KOPT-K1 (cell line): ENCODE results near the gene GFM1.

Source experiments
- H3K27ac ChIP-seq: fragments of 200-600 bp; sonication (generic); 2 replicates; pipeline ENCODE4 v1.5.1; 2016; ENCODE audit warnings: antibody characterized with exemption, mild to moderate bottlenecking, low read depth, low read length; ENCODE audit not compliant: poor library complexity, severe bottlenecking
- H3K36me3 ChIP-seq: fragments of 200-600 bp; sonication (generic); 2 replicates; pipeline ENCODE4 v1.5.1; 2017; ENCODE audit warnings: antibody characterized with exemption, mild to moderate bottlenecking, low read length, moderate library complexity; ENCODE audit not compliant: insufficient read depth
- H3K9me3 ChIP-seq: fragments of 200-600 bp; sonication (generic); 2 replicates; pipeline ENCODE4 v1.5.1; 2017; ENCODE audit warnings: antibody characterized with exemption, low read length, mild to moderate bottlenecking; ENCODE audit not compliant: insufficient read depth, poor library complexity, severe bottlenecking

GFM1 gene

DNA sequence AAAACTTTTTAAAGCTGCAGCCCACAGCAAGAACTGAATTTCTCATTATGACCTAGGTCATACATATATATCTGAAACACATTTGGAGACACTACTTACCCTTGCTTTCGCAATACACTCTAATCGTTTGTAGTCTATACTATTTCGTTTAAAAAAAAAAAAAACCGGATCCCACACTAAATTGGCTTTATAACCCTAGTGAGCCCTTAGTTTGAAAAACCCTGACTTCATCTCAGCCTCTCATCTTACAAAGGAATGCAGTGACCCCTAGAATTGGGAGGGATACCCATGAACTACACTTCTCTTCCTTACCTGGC lies 83.7 kb downstream of the GFM1 start:
- Histone ChIP-seq H3K9me3 (no peaks in the 10 kb centered on the region), H3K27ac (no peak overlapping the region), H3K36me3 (no peaks in the 10 kb centered on the region)

DNA sequence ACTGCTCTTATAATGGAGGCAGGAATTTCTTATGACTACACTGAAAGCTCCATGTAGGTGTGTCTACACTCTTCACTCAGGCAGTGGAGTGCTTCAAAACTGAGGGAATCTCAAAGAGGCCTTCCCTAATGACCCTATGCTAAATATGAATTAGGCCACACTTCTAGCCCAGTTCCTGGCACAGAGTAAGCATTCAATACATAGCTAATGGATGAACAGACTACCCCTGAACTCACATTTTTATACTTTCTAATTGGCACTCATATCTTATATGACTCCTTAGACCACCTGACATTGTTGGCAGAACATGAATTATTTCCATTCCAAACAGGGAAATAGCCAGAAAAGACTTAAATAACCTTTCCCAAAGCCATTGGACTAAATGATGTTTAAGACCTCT lies 84.5 kb downstream of the GFM1 start:
- H3K27ac ChIP-seq = no peak overlapping the region
- no peaks in the 10 kb centered on the region for H3K36me3 ChIP-seq

DNA sequence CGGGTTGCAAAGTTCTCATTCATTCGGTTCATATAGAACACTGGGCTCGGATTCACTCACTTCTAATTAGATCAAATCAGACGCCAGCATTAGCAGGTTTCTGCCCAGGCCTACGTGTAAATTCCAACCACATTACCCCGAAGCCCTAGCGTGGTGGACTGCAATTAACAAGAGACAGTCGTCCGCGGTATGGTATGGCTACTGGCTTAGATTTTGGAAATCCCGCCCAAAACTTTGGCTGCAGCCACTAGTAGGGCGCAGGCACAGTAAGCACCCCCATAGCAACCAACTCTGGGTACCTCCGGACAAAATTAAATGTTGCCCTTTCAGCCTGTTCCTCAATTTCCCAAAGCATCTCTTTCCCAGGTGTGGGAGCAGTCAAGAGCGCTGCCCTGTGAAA lies 87.2 kb downstream of the GFM1 start:
- Histone ChIP-seq H3K27ac (no peak overlapping the region), H3K36me3 (no peaks in the 10 kb centered on the region), H3K9me3 (peaks cover 6% of the 10 kb centered on the region)

More for the DNA sequence above, 84.5 kb downstream of the GFM1 start:
- no peaks in the 10 kb centered on the region for H3K9me3 ChIP-seq

DNA sequence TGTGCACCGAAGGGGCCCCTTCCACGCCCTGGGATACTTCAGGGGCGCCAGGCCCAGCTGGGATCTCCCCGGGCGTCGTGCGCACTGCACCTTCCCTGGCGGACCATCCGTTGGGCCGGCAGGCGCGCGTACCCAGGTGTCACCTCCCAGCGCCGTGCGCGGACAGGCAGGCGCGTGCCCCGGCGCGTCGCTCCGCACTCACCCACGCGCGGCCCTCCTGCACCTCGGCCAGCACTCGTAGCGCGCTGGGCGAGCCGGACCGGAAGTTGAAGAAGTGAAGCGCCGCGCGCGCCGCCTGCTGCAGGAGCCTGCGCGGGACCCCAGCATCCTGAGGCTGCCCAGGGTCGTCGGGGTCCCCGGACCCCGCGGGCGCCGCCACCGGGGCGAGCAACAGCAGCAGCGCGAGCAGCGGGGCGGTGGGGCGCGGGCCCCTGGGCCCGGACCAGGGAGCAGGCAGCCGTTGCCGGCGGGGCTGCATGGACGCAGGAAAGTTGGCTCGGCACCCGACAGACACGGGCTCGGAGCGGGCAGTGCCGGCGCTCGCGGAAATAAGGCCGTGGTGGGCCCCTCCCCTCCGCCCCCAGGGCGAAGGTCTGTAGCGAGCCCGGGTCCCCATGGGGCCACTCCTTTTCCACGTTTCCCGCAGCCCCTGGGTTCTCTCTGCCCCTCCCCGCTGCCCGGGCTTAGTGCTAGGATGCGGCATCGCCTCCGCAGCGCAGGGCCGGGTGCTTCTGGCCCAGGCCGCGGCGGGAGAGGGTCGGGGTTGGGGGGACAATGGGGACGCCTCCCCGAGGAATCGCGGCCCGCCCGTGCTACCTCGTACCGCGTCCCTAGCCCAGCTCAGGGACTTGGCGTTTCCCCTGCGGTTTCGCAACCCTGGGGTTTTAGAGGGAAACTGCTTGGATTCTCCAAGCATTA lies 87.9 kb downstream of the GFM1 start, which contains the start of gene RARRES1:
Gene RARRES1 (minus strand): TSS at position 520 of the 918 bp plus-strand sequence. CDS start 42 bp downstream, at position 478.
- Histone ChIP-seq H3K9me3 (peaks cover 6% of the 10 kb centered on the region), H3K36me3 (no peaks in the 10 kb centered on the region), H3K27ac (no peak within 1 kb of the TSS)

DNA sequence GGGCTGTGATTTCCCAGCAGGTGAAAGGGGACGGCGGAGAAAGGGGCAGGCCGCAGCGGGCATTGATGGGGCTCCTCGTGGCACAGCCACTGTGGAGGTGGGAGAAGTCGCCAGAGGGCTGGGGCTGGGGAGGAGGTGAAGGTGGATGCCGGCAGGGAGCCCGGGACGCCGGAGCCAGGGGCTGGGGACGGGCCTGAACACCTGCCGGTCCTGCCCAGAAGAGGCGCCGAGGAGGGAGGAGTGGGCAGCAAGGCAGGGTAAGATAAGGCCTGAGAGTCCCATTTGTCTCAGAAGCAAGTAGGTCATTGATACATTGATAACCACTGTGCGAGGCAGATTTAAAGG lies 88.5 kb downstream of the GFM1 start:
- H3K36me3 ChIP-seq = no peaks in the 10 kb centered on the region
- H3K9me3 ChIP-seq = peaks cover 6% of the 10 kb centered on the region
- H3K27ac ChIP-seq = no peak overlapping the region

DNA sequence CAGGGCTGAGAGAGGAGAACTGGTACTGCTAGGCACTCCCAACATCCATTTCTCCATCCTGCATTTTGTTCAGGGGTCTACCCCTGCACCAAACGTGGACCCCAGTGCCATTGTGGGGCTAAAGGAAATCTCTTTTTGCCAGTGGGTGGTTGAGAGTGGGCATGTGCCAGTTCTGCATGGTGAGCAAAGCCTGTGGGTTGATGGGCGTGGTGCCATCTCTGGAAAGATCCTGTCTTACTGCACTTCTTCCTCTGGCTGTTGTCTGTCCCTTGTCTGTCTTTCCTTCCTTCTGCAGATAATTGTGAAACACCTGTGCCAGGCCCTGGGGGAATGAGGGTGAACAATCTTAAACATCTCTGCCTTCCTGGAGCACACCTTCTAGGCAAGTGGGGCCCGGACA lies 89.3 kb downstream of the GFM1 start:
- peaks cover 6% of the 10 kb centered on the region for H3K9me3 ChIP-seq
- H3K27ac ChIP-seq = no peak overlapping the region
- H3K36me3 ChIP-seq = no peaks in the 10 kb centered on the region

DNA sequence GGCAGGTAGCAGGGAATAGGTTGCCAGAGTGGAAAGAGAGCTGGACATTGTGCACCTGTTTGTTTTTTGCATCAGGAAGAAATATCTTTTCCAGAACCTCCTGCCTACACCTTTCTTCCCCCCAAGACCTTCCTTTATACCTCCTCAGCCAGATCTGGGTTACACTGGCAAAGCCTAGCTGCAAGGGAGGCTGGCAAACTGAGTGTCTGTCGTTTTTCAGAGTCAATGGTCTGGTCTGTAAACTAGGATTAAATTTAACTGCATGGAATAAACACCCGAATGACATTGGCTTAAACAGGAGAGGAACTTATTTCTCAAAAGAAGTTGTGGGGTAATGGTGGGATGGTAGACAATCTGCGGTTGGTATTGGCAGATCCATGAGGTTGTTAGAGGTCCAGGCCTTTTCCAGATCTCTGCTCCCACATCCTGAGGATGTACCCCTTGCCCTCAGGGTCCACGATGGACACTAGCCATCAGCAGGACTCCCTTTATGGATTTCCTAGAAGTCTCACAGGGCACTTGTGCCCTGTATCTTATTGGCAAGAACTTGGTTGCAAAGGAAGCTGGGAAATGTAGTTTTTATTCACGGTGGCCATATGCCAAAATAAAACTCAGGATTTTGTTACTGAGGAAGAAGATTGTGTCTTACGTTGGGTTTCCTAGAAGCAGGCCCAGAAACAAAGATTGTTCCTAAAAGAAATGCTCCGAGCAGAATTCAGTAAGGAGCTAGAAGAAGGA lies 91.1 kb downstream of the GFM1 start:
- Histone ChIP-seq H3K36me3 (no peaks in the 10 kb centered on the region), H3K27ac (no peak overlapping the region), H3K9me3 (peaks cover 6% of the 10 kb centered on the region)

DNA sequence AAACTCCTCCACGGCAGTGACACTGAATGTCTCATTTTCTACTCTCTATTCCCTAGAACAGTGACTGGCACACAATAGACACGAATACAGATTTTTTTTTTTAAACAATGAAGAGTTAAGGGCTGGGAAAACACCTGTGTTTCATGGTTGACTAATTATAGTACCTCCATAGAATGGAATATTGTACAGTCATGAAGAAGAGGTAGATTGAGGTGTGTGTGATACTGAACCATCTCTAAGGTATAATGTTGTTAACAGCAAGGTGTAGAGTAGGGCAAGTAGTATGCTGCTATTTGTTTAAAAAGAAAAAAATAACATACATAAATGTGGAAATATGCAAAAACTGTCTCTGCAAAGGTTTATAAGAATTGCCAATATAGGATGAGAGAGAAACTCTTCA lies 93.1 kb downstream of the GFM1 start:
- Histone ChIP-seq H3K36me3 (no peaks in the 10 kb centered on the region), H3K9me3 (peaks cover 6% of the 10 kb centered on the region), H3K27ac (no peak overlapping the region)

DNA sequence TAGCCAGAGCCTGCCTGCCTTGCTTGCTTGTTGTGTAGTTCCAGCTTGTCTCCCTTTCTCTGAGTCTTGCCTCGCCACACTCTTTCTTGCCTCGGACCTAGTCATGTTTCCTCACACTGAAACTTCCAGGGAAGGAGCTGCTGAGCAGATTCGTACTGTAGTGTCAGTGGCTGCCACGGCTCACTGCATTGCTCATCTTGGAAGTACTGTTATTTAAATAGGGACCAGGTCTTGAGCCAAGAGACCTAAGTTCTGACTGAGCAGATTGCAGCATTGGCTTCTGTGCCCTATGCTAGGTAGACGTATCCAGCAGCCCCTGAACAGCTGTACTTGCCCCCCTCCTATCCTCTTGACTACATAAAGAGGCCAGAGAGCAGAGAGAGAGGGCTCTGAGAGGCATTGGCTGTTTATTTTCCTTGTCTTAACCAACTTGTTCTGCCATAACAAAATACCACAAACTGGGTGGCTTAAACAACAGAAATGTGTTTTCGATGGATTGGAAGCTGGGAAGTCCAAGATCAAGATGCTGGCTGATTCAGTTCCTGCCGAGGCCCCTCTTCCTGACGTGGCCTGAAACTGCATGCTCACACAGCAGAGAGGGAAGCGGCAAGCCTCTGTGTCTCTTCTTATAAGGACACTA lies 93.8 kb downstream of the GFM1 start:
- Histone ChIP-seq H3K27ac (no peak overlapping the region), H3K36me3 (no peaks in the 10 kb centered on the region), H3K9me3 (peaks cover 6% of the 10 kb centered on the region)

DNA sequence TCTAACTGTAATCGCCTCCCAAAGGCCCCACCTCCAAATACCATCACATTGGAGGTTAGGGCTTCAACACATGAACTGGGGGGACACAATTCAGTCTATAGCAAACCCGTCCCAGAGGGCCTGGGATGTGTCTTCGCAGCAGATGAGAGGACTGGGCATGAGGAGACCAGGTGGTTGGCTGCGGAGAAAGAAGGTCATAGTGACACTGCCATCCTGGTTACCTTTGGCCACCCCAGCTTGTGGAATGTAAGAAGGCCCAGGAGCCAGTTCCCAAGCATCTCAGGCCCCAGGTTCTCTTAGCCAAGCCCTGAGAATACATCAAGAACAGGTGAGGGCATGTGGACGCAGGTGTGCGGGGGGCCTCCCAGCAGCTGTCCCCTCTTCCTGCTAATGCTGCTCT lies 94.3 kb downstream of the GFM1 start:
- Histone ChIP-seq H3K27ac (no peak overlapping the region), H3K36me3 (no peaks in the 10 kb centered on the region), H3K9me3 (peaks cover 6% of the 10 kb centered on the region)

DNA sequence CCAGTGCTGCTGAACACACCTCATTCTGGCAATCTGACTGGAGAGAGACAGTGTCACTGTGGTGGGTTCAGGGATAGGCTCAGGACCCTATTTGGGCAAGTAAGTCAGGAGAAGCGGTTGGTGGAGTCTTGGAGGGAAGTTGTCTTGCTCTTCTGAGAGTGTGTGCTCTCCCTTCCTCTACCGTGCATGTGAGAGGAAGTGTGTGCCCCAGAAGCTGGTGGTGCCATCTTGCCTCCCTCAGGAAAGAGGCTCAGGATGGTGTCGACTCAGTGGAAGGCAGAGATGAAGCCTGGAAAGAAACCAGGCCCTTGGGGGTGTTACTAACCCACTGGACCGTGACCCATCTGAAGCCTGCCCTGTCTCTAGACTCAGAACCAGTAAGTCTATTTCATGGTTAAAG lies 94.8 kb downstream of the GFM1 start:
- Histone ChIP-seq H3K9me3 (peaks cover 6% of the 10 kb centered on the region), H3K36me3 (no peaks in the 10 kb centered on the region)

DNA sequence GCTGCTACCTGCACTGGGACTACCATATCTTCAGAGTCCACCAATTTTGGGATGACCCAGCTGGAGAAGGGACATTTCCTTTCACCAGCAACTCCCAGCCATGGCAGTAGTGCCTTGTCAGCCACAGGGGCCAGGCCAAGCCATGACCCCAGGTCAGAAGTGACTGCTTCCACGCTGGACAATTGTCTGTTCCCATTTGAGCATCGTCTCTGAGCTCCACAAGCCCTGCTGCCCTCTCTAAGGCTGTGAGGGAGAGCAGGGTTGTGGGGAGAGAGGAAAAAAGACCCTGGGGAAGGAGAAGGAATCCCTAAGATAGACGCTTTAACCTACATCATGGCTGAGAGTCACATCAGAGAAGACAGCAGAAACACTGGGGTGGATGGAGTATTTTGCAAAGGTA lies 95.3 kb downstream of the GFM1 start:
- H3K27ac ChIP-seq = no peak overlapping the region
- no peaks in the 10 kb centered on the region for H3K36me3 ChIP-seq

More for the DNA sequence above, 94.8 kb downstream of the GFM1 start:
- no peak overlapping the region for H3K27ac ChIP-seq

More for the DNA sequence above, 95.3 kb downstream of the GFM1 start:
- peaks cover 6% of the 10 kb centered on the region for H3K9me3 ChIP-seq
